Measurements from ENCODE around the gene CADM1.

DNA sequence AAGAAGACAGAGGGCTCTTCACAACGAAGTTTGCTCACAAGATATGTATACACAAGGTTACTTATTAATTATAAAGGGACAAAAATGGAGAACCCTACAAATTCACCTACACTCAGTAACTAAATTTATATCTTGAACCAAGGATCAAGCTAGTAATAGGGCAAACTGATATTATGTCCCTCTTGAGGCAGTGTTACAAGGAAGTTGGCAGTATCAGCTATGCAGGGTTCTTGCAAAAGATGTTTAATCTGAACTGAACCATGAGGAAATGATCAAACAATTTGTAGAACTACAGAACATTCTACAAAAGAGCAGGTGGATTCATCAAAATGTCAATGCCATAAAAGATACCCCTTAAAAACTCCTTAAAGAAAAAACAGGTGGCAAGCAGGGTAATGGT lies 10.7 kb downstream of the CADM1 start:
- TF ChIP-seq CTCF (IDR thresholded peaks at IDR 0.05; ENCODE audit: low read depth, low read length, poor library complexity, severe bottlenecking) = no peak
- TF ChIP-seq EZH2phosphoT487 (IDR thresholded peaks at IDR 0.05; ENCODE audit: borderline replicate concordance, low read length) = no peak
